ENCODE data around the gene CSF1.

DNA sequence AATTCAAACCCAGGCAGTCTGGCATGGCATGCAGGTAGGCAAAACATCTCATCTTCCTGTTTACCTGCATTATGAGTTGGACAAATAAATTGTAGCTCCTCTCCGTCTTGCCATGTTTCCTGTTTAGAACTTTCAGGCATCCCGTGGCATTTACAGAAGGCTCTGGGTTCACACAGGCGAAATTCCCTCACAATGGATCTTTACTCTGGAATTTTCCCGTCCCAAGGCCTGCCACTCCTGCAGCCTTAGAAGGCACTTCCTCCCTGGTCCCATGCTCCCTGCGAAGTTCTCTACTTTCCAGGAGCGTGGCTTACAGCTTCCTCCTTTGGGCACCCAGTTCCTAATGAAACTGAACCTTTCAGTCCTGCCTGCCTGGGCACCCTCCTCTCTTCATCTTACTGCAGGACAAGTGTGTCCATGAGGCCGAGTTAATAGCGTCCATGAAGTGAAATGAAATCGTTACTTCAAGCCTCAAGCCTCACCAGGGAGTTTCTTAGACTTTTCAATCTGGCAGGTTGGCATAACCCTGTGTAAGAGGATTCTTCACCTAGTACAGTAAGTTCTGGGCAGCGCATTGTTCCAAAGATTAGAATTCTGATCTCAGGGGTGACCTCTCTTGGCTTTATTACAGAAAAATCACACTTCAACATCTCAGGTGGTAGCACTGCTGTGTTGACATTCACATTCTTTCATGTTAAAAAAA lies 37.1 kb downstream of the CSF1 start:
- TF ChIP-seq, protein P1, sequence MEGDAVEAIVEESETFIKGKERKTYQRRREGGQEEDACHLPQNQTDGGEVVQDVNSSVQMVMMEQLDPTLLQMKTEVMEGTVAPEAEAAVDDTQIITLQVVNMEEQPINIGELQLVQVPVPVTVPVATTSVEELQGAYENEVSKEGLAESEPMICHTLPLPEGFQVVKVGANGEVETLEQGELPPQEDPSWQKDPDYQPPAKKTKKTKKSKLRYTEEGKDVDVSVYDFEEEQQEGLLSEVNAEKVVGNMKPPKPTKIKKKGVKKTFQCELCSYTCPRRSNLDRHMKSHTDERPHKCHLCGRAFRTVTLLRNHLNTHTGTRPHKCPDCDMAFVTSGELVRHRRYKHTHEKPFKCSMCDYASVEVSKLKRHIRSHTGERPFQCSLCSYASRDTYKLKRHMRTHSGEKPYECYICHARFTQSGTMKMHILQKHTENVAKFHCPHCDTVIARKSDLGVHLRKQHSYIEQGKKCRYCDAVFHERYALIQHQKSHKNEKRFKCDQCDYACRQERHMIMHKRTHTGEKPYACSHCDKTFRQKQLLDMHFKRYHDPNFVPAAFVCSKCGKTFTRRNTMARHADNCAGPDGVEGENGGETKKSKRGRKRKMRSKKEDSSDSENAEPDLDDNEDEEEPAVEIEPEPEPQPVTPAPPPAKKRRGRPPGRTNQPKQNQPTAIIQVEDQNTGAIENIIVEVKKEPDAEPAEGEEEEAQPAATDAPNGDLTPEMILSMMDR (IDR thresholded peaks at IDR 0.05; ENCODE audit: poor library complexity) = no peak
- no peak for TF ChIP-seq EZH2 (IDR thresholded peaks at IDR 0.05; ENCODE audit: borderline replicate concordance)
